ENCODE data around the gene NUP153.

The NUP153 gene

DNA sequence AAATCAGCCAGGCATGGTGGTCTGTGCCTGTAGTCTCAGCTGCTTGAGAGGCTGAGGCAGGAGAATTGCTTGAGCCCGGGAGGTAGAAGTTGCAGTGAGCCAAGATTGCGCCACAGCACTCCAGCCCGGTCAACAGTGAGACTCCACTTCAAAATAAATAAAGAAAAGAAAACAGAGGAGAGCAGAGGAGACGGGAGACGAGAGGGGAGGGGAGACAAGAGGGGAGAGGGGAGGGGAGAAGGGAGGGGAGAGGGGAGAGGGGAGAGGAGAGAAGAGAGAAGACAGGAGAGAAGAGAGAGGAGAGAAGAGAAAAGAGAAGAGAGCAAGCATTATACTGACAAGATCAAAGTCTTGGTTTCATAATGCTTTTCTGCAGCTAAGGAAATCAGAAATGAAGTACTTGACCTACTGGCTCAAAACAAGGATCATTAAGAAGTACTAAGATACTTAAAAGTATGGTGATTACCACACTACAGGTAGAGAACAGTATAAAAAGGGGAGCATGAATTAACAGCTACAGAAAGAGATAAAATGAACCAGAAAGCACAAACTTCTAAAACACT, 76.1 kb downstream of the NUP153 start:
- Histone ChIP-seq H3K4me3 (ENCODE audit: low read depth, low read length) (no peak overlapping the region), H2AFZ (ENCODE audit: low read length, unreplicated experiment) (no peak overlapping the region), H3K36me3 (ENCODE audit: insufficient read depth, low read length) (peaks cover 34% of the 10 kb centered on the region), H3K27ac (ENCODE audit: low read depth, low read length) (no peak overlapping the region), H3K4me1 (ENCODE audit: control insufficient read depth, insufficient read depth, low read length, unreplicated experiment) (peaks cover 6% of the 10 kb centered on the region), H3K79me2 (ENCODE audit: control insufficient read depth, insufficient read depth, low read length, unreplicated experiment) (peaks cover 32% of the 10 kb centered on the region), H3K27me3 (ENCODE audit: insufficient read depth, low read length) (no peaks in the 10 kb centered on the region)

DNA sequence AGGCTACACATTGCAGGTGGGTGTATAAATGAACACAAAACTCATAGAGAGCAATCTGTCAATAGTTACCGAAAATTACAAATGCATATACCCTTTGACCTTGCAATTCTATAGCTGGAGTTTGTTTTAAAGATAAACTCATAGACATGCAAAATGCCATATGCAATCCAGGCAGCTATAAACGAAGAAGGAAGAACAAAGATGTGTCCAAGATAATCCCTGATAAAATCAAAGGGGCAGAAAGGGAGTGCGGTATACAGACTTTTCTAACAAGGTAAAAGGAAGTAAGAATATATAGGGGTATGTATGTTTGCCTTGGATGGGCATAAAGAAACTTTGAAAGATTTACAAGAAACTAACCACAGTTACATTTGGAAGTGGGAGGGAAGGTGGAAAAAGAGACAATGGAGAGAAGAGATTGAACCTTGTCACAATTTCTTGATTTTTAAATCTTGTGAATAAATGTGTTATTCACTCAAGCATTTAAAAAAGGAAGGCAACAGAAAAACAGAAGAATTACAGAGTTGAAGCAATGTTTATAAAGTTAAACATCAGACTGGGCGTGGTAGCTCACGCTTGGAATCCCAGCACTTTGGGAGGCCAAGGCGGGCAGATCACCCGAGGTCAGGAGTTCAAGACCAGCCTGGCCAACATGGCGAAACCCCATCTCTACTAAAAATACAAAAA, 76.8 kb downstream of the NUP153 start:
- peaks cover 28% of the 10 kb centered on the region for H3K79me2 ChIP-seq (ENCODE audit: control insufficient read depth, insufficient read depth, low read length, unreplicated experiment)
- no peak overlapping the region for H3K4me3 ChIP-seq (ENCODE audit: low read depth, low read length)
- H3K4me1 ChIP-seq (ENCODE audit: control insufficient read depth, insufficient read depth, low read length, unreplicated experiment) = peaks cover 6% of the 10 kb centered on the region
- H2AFZ ChIP-seq (ENCODE audit: low read length, unreplicated experiment) = no peak overlapping the region
- H3K27ac ChIP-seq (ENCODE audit: low read depth, low read length) = no peak overlapping the region
- peaks cover 35% of the 10 kb centered on the region for H3K36me3 ChIP-seq (ENCODE audit: insufficient read depth, low read length)
- H3K27me3 ChIP-seq (ENCODE audit: insufficient read depth, low read length) = no peaks in the 10 kb centered on the region

GRCh38 chr6:17628873-17629272, 77.9 kb downstream of the NUP153 start:
- no peak overlapping the region for H3K4me3 ChIP-seq (ENCODE audit: low read depth, low read length)
- peaks cover 6% of the 10 kb centered on the region for H3K4me1 ChIP-seq (ENCODE audit: control insufficient read depth, insufficient read depth, low read length, unreplicated experiment)
- H3K27ac ChIP-seq (ENCODE audit: low read depth, low read length) = no peak overlapping the region
- peaks cover 35% of the 10 kb centered on the region for H3K36me3 ChIP-seq (ENCODE audit: insufficient read depth, low read length)
- no peak overlapping the region for H2AFZ ChIP-seq (ENCODE audit: low read length, unreplicated experiment)
- H3K27me3 ChIP-seq (ENCODE audit: insufficient read depth, low read length) = no peaks in the 10 kb centered on the region
- H3K79me2 ChIP-seq (ENCODE audit: control insufficient read depth, insufficient read depth, low read length, unreplicated experiment) = peaks cover 29% of the 10 kb centered on the region

GRCh38 chr6:17624396-17624795, 82.3 kb downstream of the NUP153 start:
- H3K4me3 ChIP-seq (ENCODE audit: low read depth, low read length) = no peak overlapping the region
- no peak overlapping the region for H2AFZ ChIP-seq (ENCODE audit: low read length, unreplicated experiment)
- peaks cover 37% of the 10 kb centered on the region for H3K36me3 ChIP-seq (ENCODE audit: insufficient read depth, low read length)
- H3K27me3 ChIP-seq (ENCODE audit: insufficient read depth, low read length) = no peaks in the 10 kb centered on the region
- no peak overlapping the region for H3K27ac ChIP-seq (ENCODE audit: low read depth, low read length)
- H3K4me1 ChIP-seq (ENCODE audit: control insufficient read depth, insufficient read depth, low read length, unreplicated experiment) = no peaks in the 10 kb centered on the region
- peaks cover 32% of the 10 kb centered on the region for H3K79me2 ChIP-seq (ENCODE audit: control insufficient read depth, insufficient read depth, low read length, unreplicated experiment)

DNA sequence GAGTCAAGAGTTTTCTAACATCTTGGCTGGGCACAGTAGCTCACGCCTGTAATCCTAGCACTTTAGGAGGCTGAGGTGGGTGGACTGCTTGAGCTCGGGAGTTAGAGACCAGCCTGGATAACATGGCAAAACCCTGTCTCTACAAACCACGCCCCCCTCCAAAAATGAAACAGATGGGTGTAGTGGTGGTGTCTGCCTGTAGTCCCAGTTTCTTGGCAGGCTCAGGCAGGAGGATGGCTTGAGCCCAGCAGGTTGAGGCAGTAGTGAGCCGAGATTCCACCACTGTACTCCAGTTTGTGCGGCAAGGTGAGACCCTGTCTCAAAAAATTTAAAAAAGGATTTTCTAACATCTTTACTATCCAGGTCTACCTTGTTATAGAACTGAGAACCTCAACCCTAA, 84.6 kb downstream of the NUP153 start:
- Histone ChIP-seq H3K27me3 (ENCODE audit: insufficient read depth, low read length) (no peaks in the 10 kb centered on the region), H3K79me2 (ENCODE audit: control insufficient read depth, insufficient read depth, low read length, unreplicated experiment) (peaks cover 25% of the 10 kb centered on the region), H3K4me3 (ENCODE audit: low read depth, low read length) (no peak overlapping the region), H3K4me1 (ENCODE audit: control insufficient read depth, insufficient read depth, low read length, unreplicated experiment) (no peaks in the 10 kb centered on the region), H2AFZ (ENCODE audit: low read length, unreplicated experiment) (no peak overlapping the region), H3K36me3 (ENCODE audit: insufficient read depth, low read length) (peaks cover 23% of the 10 kb centered on the region), H3K27ac (ENCODE audit: low read depth, low read length) (no peak overlapping the region)

DNA sequence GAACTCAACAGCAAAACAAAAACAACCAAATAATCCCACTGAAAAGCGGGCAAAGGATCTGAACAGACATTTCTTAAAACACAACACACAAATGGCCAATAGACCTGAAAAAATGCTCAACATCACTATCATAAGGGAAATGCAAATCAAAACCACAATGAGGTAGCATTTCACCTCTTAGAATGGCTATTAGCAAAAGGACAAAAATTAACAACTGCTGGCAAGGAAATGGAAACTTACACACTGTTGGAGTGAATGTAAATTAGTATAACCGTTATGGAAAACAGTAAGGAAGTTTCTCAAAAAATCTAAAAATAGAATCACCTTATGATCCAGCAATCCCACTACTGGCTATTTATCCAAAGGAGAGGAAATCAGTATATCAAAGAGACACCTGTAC, 85.7 kb downstream of the NUP153 start:
- H3K27ac ChIP-seq (ENCODE audit: low read depth, low read length) = no peak overlapping the region

DNA sequence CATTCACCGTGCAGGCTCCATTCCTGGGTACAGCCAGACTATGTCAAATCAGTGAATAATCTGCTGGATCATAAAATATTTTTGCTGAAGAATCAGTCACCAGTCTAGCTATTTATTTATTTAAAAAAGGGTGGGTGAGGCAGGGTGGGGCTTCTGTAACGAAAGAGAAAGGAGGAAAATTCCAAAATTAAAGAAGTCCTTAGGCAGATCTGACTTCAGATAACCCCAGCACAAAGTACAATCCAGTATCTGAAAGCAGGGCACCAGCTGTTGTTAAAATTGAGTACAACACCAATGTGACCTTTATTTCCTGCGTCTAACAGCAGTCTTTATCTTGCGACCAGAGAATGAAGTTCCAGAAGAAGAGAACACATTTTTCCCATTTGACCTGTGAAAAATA, 90.9 kb downstream of the NUP153 start:
- Histone ChIP-seq H3K79me2 (ENCODE audit: control insufficient read depth, insufficient read depth, low read length, unreplicated experiment) (peaks cover 8% of the 10 kb centered on the region), H3K27ac (ENCODE audit: low read depth, low read length) (no peak overlapping the region), H2AFZ (ENCODE audit: low read length, unreplicated experiment) (no peak overlapping the region), H3K27me3 (ENCODE audit: insufficient read depth, low read length) (no peaks in the 10 kb centered on the region), H3K4me3 (ENCODE audit: low read depth, low read length) (no peak overlapping the region), H3K36me3 (ENCODE audit: insufficient read depth, low read length) (peaks cover 23% of the 10 kb centered on the region), H3K4me1 (ENCODE audit: control insufficient read depth, insufficient read depth, low read length, unreplicated experiment) (no peaks in the 10 kb centered on the region)

More for the DNA sequence above, 85.7 kb downstream of the NUP153 start:
- no peak overlapping the region for H3K4me3 ChIP-seq (ENCODE audit: low read depth, low read length)
- no peaks in the 10 kb centered on the region for H3K27me3 ChIP-seq (ENCODE audit: insufficient read depth, low read length)
- H3K36me3 ChIP-seq (ENCODE audit: insufficient read depth, low read length) = peaks cover 28% of the 10 kb centered on the region
- no peak overlapping the region for H2AFZ ChIP-seq (ENCODE audit: low read length, unreplicated experiment)
- peaks cover 25% of the 10 kb centered on the region for H3K79me2 ChIP-seq (ENCODE audit: control insufficient read depth, insufficient read depth, low read length, unreplicated experiment)
- no peaks in the 10 kb centered on the region for H3K4me1 ChIP-seq (ENCODE audit: control insufficient read depth, insufficient read depth, low read length, unreplicated experiment)

DNA sequence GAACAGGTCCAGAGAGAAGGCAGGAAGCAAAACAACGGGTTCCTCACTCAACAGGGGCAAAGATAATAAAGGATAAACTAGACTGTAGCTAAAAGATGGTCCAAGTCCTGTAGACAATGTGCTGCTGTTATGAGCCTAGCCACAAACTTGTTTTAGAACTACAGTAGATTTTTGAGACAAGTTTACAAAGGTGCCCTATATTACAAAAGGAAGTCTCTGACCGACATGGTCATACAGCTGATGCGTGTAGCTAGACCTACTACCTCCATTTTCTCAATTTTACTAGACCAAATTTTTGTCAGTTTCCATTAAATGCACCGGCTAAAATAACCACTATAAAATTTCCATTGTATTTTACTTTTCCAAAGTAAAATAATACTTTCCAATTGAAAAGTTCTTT, 94.7 kb downstream of the NUP153 start:
- Histone ChIP-seq H3K36me3 (ENCODE audit: insufficient read depth, low read length) (peaks cover 17% of the 10 kb centered on the region), H3K27ac (ENCODE audit: low read depth, low read length) (no peak overlapping the region)

DNA sequence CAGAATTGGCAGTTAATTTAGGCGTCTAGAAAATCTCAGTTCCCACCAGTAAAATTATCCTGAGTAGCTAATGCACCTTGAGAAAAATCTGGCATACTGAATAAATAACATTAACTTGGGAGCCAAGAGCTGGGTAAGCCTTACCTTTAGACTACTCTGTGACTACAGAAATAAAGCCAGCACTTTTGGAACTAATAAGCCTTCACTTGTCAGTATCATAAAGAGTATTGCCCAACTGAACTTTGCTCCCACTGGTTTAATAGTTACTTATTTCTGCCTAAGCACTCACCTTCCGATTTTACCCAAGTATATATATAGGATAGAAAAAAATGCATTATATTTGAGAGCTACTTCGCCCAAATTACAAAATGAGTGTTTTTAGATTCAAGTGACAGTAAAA, 95.9 kb downstream of the NUP153 start:
- H2AFZ ChIP-seq (ENCODE audit: low read length, unreplicated experiment) = no peak overlapping the region
- no peak overlapping the region for H3K27ac ChIP-seq (ENCODE audit: low read depth, low read length)
- H3K4me1 ChIP-seq (ENCODE audit: control insufficient read depth, insufficient read depth, low read length, unreplicated experiment) = no peaks in the 10 kb centered on the region
- no peaks in the 10 kb centered on the region for H3K27me3 ChIP-seq (ENCODE audit: insufficient read depth, low read length)
- peaks cover 8% of the 10 kb centered on the region for H3K36me3 ChIP-seq (ENCODE audit: insufficient read depth, low read length)
- H3K79me2 ChIP-seq (ENCODE audit: control insufficient read depth, insufficient read depth, low read length, unreplicated experiment) = no peaks in the 10 kb centered on the region
- H3K4me3 ChIP-seq (ENCODE audit: low read depth, low read length) = no peak overlapping the region

More for the DNA sequence above, 94.7 kb downstream of the NUP153 start:
- H3K4me3 ChIP-seq (ENCODE audit: low read depth, low read length) = no peak overlapping the region
- no peak overlapping the region for H2AFZ ChIP-seq (ENCODE audit: low read length, unreplicated experiment)
- H3K4me1 ChIP-seq (ENCODE audit: control insufficient read depth, insufficient read depth, low read length, unreplicated experiment) = no peaks in the 10 kb centered on the region
- no peaks in the 10 kb centered on the region for H3K27me3 ChIP-seq (ENCODE audit: insufficient read depth, low read length)
- H3K79me2 ChIP-seq (ENCODE audit: control insufficient read depth, insufficient read depth, low read length, unreplicated experiment) = no peaks in the 10 kb centered on the region

- H3K27ac ChIP-seq (ENCODE audit: low read depth, low read length) = no peak overlapping the region
- H2AFZ ChIP-seq (ENCODE audit: low read length, unreplicated experiment) = no peak overlapping the region
- no peaks in the 10 kb centered on the region for H3K79me2 ChIP-seq (ENCODE audit: control insufficient read depth, insufficient read depth, low read length, unreplicated experiment)
- H3K27me3 ChIP-seq (ENCODE audit: insufficient read depth, low read length) = no peaks in the 10 kb centered on the region
- no peak overlapping the region for H3K4me3 ChIP-seq (ENCODE audit: low read depth, low read length)
- no peaks in the 10 kb centered on the region for H3K36me3 ChIP-seq (ENCODE audit: insufficient read depth, low read length)
- H3K4me1 ChIP-seq (ENCODE audit: control insufficient read depth, insufficient read depth, low read length, unreplicated experiment) = no peaks in the 10 kb centered on the region
Observed at GRCh38 chr6:17606606-17607005, 100.1 kb downstream of the NUP153 start.

GRCh38 chr6:17602888-17603287, 103.8 kb downstream of the NUP153 start:
- no peak overlapping the region for H3K27ac ChIP-seq (ENCODE audit: low read depth, low read length)
- no peaks in the 10 kb centered on the region for H3K36me3 ChIP-seq (ENCODE audit: insufficient read depth, low read length)
- no peaks in the 10 kb centered on the region for H3K4me1 ChIP-seq (ENCODE audit: control insufficient read depth, insufficient read depth, low read length, unreplicated experiment)
- peaks cover 5% of the 10 kb centered on the region for H3K79me2 ChIP-seq (ENCODE audit: control insufficient read depth, insufficient read depth, low read length, unreplicated experiment)
- H3K27me3 ChIP-seq (ENCODE audit: insufficient read depth, low read length) = no peaks in the 10 kb centered on the region
- H3K4me3 ChIP-seq (ENCODE audit: low read depth, low read length) = no peak overlapping the region
- H2AFZ ChIP-seq (ENCODE audit: low read length, unreplicated experiment) = no peak overlapping the region

Measured in ACC112 (cell line).